HAP-1 (cell line): ENCODE results near the gene HSF2BP.
"Not testable (repeated sequence)": the region's sequence is repeated elsewhere in the genome, so short reads cannot be mapped to it uniquely, and the experiment has no call there.

Source experiments
- DNase-seq, 2 experiments: peaks; one replicate each; pipeline ENCODE4 v3.0.0-alpha.2; 2016 to 2020; ENCODE audit warnings: low spot score in 2 of 2
- H3K27me3 ChIP-seq: fragments of 250-450 bp; sonication (Bioruptor Pico); 2 replicates; pipeline ENCODE4 v1.5.1; 2020; ENCODE audit warnings: low read depth, mild to moderate bottlenecking, moderate library complexity
- H3K36me3 ChIP-seq: fragments of 250-450 bp; sonication (Bioruptor Pico); replicated peaks from 2 replicates; pipeline ENCODE4 v1.5.1; 2020; ENCODE audit warnings: mild to moderate bottlenecking
- H3K4me1 ChIP-seq: fragments of 250-450 bp; sonication (Bioruptor Pico); 2 replicates; pipeline ENCODE4 v1.5.1; 2020; ENCODE audit warnings: mild to moderate bottlenecking
- H3K4me3 ChIP-seq: fragments of 250-450 bp; sonication (Bioruptor Pico); 2 replicates; pipeline ENCODE4 v1.5.1; 2020; ENCODE audit warnings: mild to moderate bottlenecking, moderate library complexity
- H3K9me3 ChIP-seq: fragments of 250-450 bp; sonication (Bioruptor Pico); 2 replicates; pipeline ENCODE4 v1.5.1; 2020; ENCODE audit warnings: mild to moderate bottlenecking, moderate library complexity
- in situ Hi-C: fragments of 300-500 bp; cut with MboI; formaldehyde crosslinking; loops from 3 replicates; pipeline ENCODE4 v1.14.3; 2020; ENCODE audit warnings: low sequenced_read_pairs, inconsistent platforms, mixed read lengths

The HSF2BP gene

GRCh38 chr21:43510669-43511068 is 148.6 kb downstream of the HSF2BP start:
- H3K36me3 ChIP-seq, H3K27me3 ChIP-seq, in situ Hi-C loops, H3K4me3 ChIP-seq, H3K9me3 ChIP-seq, H3K4me1 ChIP-seq, DNase-seq: not testable (repeated sequence)

- in situ Hi-C loops, H3K4me3 ChIP-seq, DNase-seq, H3K27me3 ChIP-seq, H3K36me3 ChIP-seq, H3K4me1 ChIP-seq, H3K9me3 ChIP-seq: not testable (repeated sequence)
Observed at GRCh38 chr21:43503892-43504291, 155.4 kb downstream of the HSF2BP start.

- H3K4me1 ChIP-seq, H3K9me3 ChIP-seq, H3K36me3 ChIP-seq, H3K27me3 ChIP-seq, in situ Hi-C loops, DNase-seq, H3K4me3 ChIP-seq: not testable (repeated sequence)
Observed at GRCh38 chr21:43503075-43503750, 156.1 kb downstream of the HSF2BP start.

- H3K4me3 ChIP-seq, H3K9me3 ChIP-seq, H3K27me3 ChIP-seq, H3K36me3 ChIP-seq, in situ Hi-C loops, DNase-seq, H3K4me1 ChIP-seq: not testable (repeated sequence)
Observed at GRCh38 chr21:43502407-43503071, 156.7 kb downstream of the HSF2BP start.

- in situ Hi-C loops, H3K4me3 ChIP-seq, H3K4me1 ChIP-seq, H3K36me3 ChIP-seq, H3K27me3 ChIP-seq, H3K9me3 ChIP-seq, DNase-seq: not testable (repeated sequence)
Observed at GRCh38 chr21:43498924-43499323, 160.4 kb downstream of the HSF2BP start.

- H3K4me3 ChIP-seq, H3K36me3 ChIP-seq, H3K27me3 ChIP-seq, H3K4me1 ChIP-seq, H3K9me3 ChIP-seq, in situ Hi-C loops, DNase-seq: not testable (repeated sequence)
Observed at GRCh38 chr21:43498065-43498464, 161.2 kb downstream of the HSF2BP start.

GRCh38 chr21:43494279-43495012 is 164.8 kb downstream of the HSF2BP start:
- H3K4me1 ChIP-seq, H3K9me3 ChIP-seq, H3K27me3 ChIP-seq, H3K36me3 ChIP-seq, in situ Hi-C loops, H3K4me3 ChIP-seq, DNase-seq: not testable (repeated sequence)

GRCh38 chr21:43493471-43493870 is 165.8 kb downstream of the HSF2BP start:
- in situ Hi-C loops, H3K36me3 ChIP-seq, H3K4me1 ChIP-seq, DNase-seq, H3K9me3 ChIP-seq, H3K27me3 ChIP-seq, H3K4me3 ChIP-seq: not testable (repeated sequence)

- H3K36me3 ChIP-seq, H3K27me3 ChIP-seq, H3K9me3 ChIP-seq, in situ Hi-C loops, H3K4me1 ChIP-seq, DNase-seq, H3K4me3 ChIP-seq: not testable (repeated sequence)
Observed at GRCh38 chr21:43488235-43488634, 171.1 kb downstream of the HSF2BP start.

GRCh38 chr21:43486051-43486450 is 173.2 kb downstream of the HSF2BP start:
- in situ Hi-C loops, H3K27me3 ChIP-seq, H3K4me1 ChIP-seq, H3K36me3 ChIP-seq, DNase-seq, H3K4me3 ChIP-seq, H3K9me3 ChIP-seq: not testable (repeated sequence)

GRCh38 chr21:43485016-43485415 is 174.3 kb downstream of the HSF2BP start:
- H3K36me3 ChIP-seq, H3K4me3 ChIP-seq, in situ Hi-C loops, H3K27me3 ChIP-seq, DNase-seq, H3K9me3 ChIP-seq, H3K4me1 ChIP-seq: not testable (repeated sequence)

- H3K4me3 ChIP-seq, H3K9me3 ChIP-seq, DNase-seq, H3K36me3 ChIP-seq, H3K27me3 ChIP-seq, H3K4me1 ChIP-seq, in situ Hi-C loops: not testable (repeated sequence)
Observed at GRCh38 chr21:43479197-43479596, 180.1 kb downstream of the HSF2BP start.
